GM12878 (cell line): Measurements from ENCODE around the gene HLA-B.

Source experiments
- CTCF ChIP-seq, 3 experiments: IDR thresholded peaks in 2 of 3; conservative IDR thresholded peaks in 1 of 3; 2 replicates each; pipeline ENCODE4 v1.5.1; 2011; ENCODE audit warnings: low read depth in 3 of 3, low read length in 3 of 3, mild to moderate bottlenecking in 3 of 3, control low read depth in 2 of 3, moderate library complexity in 2 of 3, inconsistent platforms in 1 of 3, mixed read lengths in 1 of 3; ENCODE audit not compliant: control insufficient read depth in 2 of 3, insufficient read depth in 1 of 3; ENCODE audit errors: extremely low read depth in 1 of 3
- EED ChIP-seq: sonication (generic); IDR thresholded peaks from 2 replicates; pipeline ENCODE4 v1.6.1; 2016; ENCODE audit warnings: antibody characterized with exemption, low read depth
- FOXK2 ChIP-seq: fragments of 450-650 bp; IDR thresholded peaks from 2 replicates; pipeline ENCODE4 v1.6.1; 2017; ENCODE audit warnings: mild to moderate bottlenecking, moderate library complexity
- PRDM15 ChIP-seq: fragments of 450-650 bp; formaldehyde crosslinking; IDR thresholded peaks from 2 replicates; pipeline ENCODE4 v1.4.0; 2020; ENCODE audit warnings: mild to moderate bottlenecking, moderate library complexity
- RELB ChIP-seq: fragments of 450-650 bp; IDR thresholded peaks from 2 replicates; pipeline ENCODE4 v1.6.1; 2017; ENCODE audit warnings: low read depth, mild to moderate bottlenecking, moderate library complexity
- TARDBP ChIP-seq: IDR thresholded peaks from 2 replicates; pipeline ENCODE4 v1.6.1; 2016; ENCODE audit warnings: borderline replicate concordance

GRCh38 chr6:31378721-31379103 is 21.7 kb upstream of the HLA-B start:
- TF ChIP-seq RELB: no peak
- no peak for TF ChIP-seq EED
- TF ChIP-seq CTCF (IDR thresholded peaks at IDR 0.05 in 2 of 3, conservative IDR thresholded peaks at IDR 0.05 in 1 of 3; ENCODE audit: control insufficient read depth in 2 of 3, extremely low read depth in 1 of 3, insufficient read depth in 1 of 3, low read depth in 3 of 3, low read length in 3 of 3): no peak
- TF ChIP-seq FOXK2: no peak
- TF ChIP-seq PRDM15 (CRISPR knock-in tag): no peak
- no peak for TF ChIP-seq TARDBP
